CD4-positive, alpha-beta T cell treated with Interleukin-1 beta for 1 hour (primary cell): ENCODE measurements around the gene ASB18.
"Not testable (repeated sequence)": the region's sequence is repeated elsewhere in the genome, so short reads cannot be mapped to it uniquely, and the experiment has no call there.

ENCODE experiments used
- DNase-seq, 2 donors: peaks; one replicate each; pipeline ENCODE4 v3.0.0-alpha.2; 2020 to 2022

The ASB18 gene

GRCh38 chr2:236284208-236284607 is 20.0 kb upstream of the ASB18 start:
- DNase-seq: no peak

DNA sequence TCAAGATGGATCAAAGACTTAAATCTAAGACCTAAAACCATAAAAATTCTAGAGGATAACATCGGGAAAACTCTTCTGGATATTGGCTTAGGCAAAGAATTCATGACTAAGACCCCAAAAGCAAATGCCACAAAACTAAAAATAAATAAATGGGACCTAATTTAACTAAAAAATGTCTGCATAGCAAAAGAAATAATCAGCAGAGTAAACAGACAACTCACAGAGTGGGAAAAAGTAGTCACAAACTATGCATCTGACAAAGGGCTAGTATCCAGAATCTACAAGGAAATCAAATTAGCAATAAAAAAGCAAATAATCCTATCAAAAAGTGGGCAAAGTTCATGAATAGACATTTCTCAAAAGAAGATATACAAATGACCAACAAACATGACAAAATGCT is 18.2 kb upstream of the ASB18 start:
- no peak for DNase-seq

- no peak for DNase-seq
Observed at GRCh38 chr2:236281423-236281822, 17.2 kb upstream of the ASB18 start.

GRCh38 chr2:236273126-236273525 is 8.9 kb upstream of the ASB18 start:
- DNase-seq: no peak

DNA sequence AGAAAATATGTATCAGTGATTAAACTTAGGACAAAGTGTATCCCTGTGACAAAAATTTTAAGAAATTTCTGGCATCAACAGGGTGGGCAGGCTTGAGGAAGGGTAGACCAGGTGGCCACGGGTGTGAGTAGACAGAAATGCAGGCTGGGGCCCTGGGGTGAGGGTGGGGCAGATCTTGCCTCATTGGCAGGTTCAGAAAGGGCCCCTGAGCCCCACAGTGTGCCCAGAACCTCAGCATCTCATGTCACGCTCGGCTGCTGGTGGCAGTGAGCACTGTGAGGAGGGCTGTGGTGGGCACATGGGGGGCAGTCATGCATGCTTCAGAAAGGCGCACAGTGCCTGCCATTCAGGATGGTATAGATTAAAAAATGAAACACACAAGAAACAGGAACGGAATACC is 7.6 kb upstream of the ASB18 start:
- no peak for DNase-seq

GRCh38 chr2:236269876-236270275 is 5.7 kb upstream of the ASB18 start:
- not testable (repeated sequence) for DNase-seq

GRCh38 chr2:236265675-236266074 is 1.5 kb upstream of the ASB18 start:
- DNase-seq: no peak

GRCh38 chr2:236262238-236262637 is 2.0 kb downstream of the ASB18 start:
- no peak for DNase-seq

GRCh38 chr2:236261452-236261851 is 2.8 kb downstream of the ASB18 start:
- DNase-seq: no peak

DNA sequence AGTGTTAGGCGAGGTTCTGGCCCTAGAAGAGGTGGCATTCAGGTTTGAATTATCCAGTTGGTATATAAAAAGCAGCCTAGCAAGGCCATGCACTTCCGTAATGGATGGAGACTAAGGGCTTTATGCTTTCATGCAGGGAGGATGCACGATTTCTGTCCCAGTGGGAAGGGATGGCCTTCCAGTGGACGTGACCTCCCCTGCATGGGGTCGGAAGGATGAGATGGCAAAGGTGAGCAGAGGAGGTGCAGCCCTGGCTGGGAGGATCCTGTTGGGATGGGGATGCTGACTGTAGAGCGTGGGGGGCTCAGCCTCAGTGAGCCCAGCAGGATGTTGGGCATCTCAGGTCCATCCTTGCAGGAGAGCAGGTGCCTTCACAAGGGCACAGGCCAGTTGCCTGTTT is 4.8 kb downstream of the ASB18 start:
- DNase-seq: no peak

DNA sequence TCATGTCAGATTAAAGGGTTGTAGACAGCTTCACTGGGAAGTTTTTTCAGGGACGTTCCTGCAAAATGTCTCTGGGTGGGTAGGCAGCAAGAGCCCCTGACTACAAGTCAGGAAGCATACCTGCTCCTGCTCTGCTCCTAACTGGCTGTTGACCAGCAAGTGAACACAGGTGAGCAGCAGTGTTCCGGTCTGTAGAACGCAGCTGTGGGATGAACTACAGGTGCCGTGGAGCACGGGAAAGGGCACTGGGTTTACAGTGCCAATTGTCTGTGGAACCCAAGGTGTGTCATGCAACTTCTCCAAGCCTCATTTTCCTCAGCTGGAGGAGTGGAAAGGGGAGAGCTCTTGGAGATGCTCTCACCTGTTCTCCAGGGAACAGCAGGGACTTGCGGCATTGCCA is 6.6 kb downstream of the ASB18 start:
- no peak for DNase-seq

DNA sequence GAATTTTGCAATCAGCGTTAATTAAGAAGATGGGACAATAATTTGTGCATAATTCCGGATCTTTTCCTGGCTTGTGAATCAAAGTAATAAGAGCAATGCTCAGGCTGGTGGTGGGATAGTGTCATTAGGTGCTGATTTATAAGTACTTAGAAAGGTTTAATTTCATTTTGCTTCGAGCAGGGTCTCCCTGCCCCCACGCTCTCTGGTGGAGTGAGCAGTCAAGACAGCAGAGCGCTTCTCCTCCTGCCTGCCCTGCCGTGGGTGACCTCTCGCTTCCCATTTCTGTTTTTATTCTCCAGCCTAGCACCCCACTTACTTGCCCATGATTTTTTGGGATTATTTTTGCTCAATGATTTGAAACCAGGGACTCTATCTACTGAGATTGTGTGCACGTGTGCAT is 7.1 kb downstream of the ASB18 start:
- DNase-seq: no peak

DNA sequence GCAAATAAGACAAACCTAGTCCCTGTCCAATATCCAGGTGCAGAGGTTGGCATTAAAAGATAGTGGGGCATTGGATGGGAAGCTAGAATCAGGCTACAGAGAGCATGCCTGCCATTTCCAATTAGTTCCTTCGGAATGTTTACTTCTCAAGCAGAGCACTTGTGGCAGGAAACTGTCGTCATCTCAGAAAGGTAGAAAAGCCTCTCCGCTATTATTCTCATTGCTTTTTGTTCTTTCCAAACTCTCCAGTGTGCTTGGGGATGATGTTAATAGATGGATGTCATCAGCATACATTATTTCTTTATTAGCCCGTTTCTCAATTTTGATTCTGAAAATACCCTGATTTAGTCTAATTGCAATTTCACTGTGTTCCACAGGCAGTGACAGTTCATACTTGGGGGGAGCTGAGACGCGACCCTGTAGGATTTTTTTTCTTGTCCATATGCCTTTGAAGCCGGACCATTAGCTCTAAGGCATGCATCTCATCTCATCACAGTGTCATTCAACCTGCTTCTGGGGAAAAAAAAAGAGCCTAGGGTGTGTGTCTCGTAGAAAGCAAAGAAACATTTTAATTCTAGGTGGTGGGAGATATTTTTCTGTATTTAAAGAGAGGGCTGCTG is 7.7 kb downstream of the ASB18 start:
- no peak for DNase-seq

- DNase-seq: no peak
Observed at GRCh38 chr2:236254674-236255073, 9.5 kb downstream of the ASB18 start.

DNA sequence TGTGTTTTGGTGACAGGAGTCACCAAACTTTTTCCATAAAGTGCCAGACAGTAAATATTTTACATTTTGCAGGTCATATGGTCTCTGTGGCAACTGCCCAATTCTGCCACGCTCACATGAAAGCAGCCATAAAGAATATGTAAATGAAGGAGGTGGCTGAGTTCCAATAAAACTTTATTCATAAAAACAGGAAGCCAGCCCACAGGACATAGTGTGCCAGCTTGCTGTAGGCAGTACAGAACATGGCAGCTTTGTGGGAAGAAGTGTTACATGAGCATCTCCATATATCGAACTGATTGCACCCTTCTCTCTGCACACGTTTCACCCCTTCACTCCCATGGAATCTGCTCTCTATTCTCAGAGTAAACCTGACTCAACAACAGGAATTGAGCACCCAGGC is 10.2 kb downstream of the ASB18 start:
- DNase-seq: no peak

DNA sequence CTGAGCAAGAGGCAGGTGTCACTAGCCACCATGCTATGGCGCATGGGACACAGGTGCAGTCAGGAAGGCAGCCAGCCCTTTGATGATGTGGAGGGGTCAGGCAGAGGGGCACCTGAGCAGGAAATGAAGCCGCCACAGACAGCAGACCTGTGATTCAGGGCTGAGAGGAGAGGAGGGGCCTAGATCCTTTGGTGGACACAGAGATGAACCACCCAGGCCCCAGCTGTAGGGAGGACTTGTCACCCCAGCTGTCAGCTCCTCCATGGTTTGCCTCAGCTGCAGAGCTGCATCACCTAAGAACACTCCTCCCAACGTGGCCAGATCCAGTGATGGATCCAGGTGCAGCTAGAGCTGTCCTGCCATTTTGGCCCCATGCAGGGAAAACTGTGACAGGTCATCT is 11.6 kb downstream of the ASB18 start:
- no peak for DNase-seq

- DNase-seq: no peak
Observed at GRCh38 chr2:236250909-236251579, 13.2 kb downstream of the ASB18 start.

- DNase-seq: no peak
Observed at GRCh38 chr2:236250286-236250685, 13.9 kb downstream of the ASB18 start.

DNA sequence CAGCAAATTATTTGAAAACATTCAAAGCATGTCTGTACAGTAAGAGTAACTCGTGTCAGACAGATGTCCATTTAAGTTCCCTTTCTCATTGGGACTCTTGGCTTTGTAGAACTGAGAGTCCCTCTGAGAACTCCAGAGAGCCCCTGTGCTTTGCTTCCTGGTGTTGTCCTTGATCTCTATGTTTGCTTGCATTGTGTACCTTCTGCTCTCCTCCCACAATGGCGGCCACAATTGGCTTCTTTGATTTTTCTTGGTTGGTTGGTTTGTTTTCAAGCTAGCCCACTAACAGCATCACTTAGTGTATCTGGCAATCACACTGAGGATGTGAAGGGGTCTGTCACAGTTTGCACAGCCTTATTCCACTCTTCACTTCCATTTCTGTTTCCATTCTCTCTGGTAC is 15.1 kb downstream of the ASB18 start:
- DNase-seq: no peak

GRCh38 chr2:236246711-236247246 is 17.4 kb downstream of the ASB18 start:
- no peak for DNase-seq

DNA sequence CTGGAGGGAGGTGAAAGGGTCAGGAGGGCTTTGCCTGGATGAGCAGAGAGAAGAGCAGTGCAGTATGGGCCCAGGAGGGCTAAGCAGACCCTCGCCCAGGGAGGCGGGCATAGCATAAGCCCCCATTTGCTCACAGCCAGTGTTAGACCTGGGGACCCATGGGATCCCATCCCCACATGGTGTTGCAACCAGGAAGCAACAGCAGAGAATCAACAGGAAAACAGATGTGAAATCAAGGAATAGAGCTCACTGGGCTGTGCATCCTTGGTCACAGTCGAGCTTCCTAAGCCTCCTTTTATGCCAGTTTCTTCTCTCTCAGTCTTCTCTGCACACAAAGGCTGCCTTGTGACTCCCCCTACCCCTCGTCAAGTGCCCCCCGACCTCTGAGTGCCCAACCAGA is 19.9 kb downstream of the ASB18 start:
- DNase-seq: no peak

- DNase-seq: no peak
Observed at GRCh38 chr2:236242057-236242495, 22.1 kb downstream of the ASB18 start.

GRCh38 chr2:236241181-236242056 is 22.8 kb downstream of the ASB18 start:
- no peak for DNase-seq
